HEK293 (cell line): ENCODE measurements around the gene KRTAP2-4.
A peak's percentile ranks its signal among the peaks of the same experiment; 100 is the strongest.
"Not testable (repeated sequence)": the region's sequence is repeated elsewhere in the genome, so short reads cannot be mapped to it uniquely, and the experiment has no call there.

ENCODE experiments used
- CTCF ChIA-PET: fragments of 350-600 bp; formaldehyde crosslinking; extraction: SDS; loops from one replicate; lab custom pipeline; 2021; ENCODE audit warnings: antibody characterized with exemption; lab: Yijun Ruan, JAX
- POLR2A ChIA-PET: fragments of 300-600 bp; formaldehyde crosslinking; extraction: SDS; loops from one replicate; lab custom pipeline; 2020; ENCODE audit warnings: antibody characterized with exemption, inconsistent platforms; lab: Yijun Ruan, JAX
- H3K27ac ChIP-seq: fragments of 200-500 bp; sonication (Bioruptor generic); 2 replicates; pipeline ENCODE4 v1.5.1; 2014; ENCODE audit warnings: low read depth, low read length, control low read depth, inconsistent platforms; ENCODE audit errors: extremely low read depth
- H3K36me3 ChIP-seq, 2 experiments: fragments of 200-500 bp in 1 of 2; sonication (Bioruptor generic) in 1 of 2; 1 replicate in 1 of 2; 2 replicates in 1 of 2; pipeline ENCODE4 v1.5.1; 2014 to 2017; ENCODE audit warnings: inconsistent platforms in 2 of 2, low read length in 2 of 2; ENCODE audit not compliant: control insufficient read depth in 2 of 2, insufficient read depth in 1 of 2
- H3K4me1 ChIP-seq: fragments of 200-500 bp; sonication (Bioruptor generic); 2 replicates; pipeline ENCODE4 v1.5.1; 2014; ENCODE audit warnings: mild to moderate bottlenecking, low read length, inconsistent platforms; ENCODE audit not compliant: control insufficient read depth, insufficient read depth
- H3K4me3 ChIP-seq: 2 replicates; pipeline ENCODE4 v1.5.1; 2011; ENCODE audit warnings: low read depth, mild to moderate bottlenecking, control low read depth, low read length, moderate library complexity
- H3K9me3 ChIP-seq: fragments of 200-500 bp; sonication (Bioruptor generic); 2 replicates; pipeline ENCODE4 v1.5.1; 2014; ENCODE audit warnings: low read depth, low read length, inconsistent platforms; ENCODE audit not compliant: control insufficient read depth, insufficient read depth
- MZF1 ChIP-seq: fragments of 450-650 bp; formaldehyde crosslinking; IDR thresholded peaks from 2 replicates; pipeline ENCODE4 v1.5.1; 2017; ENCODE audit warnings: missing biosample characterization, missing genetic modification characterization, borderline replicate concordance
- OVOL3 ChIP-seq: fragments of 450-650 bp; formaldehyde crosslinking; IDR thresholded peaks from 2 replicates; pipeline ENCODE4 v1.5.1; 2016; ENCODE audit warnings: missing biosample characterization, missing genetic modification characterization
- SCRT1 ChIP-seq: fragments of 450-650 bp; formaldehyde crosslinking; IDR thresholded peaks from 2 replicates; pipeline ENCODE4 v1.5.1; 2016; ENCODE audit warnings: missing biosample characterization, missing genetic modification characterization, borderline replicate concordance
- SCRT2 ChIP-seq: fragments of 450-650 bp; formaldehyde crosslinking; IDR thresholded peaks from 2 replicates; pipeline ENCODE4 v1.5.1; 2016; ENCODE audit warnings: missing biosample characterization, missing genetic modification characterization
- ZBTB11 ChIP-seq: fragments of 450-650 bp; formaldehyde crosslinking; conservative IDR thresholded peaks from 2 replicates; pipeline ENCODE4 v1.5.1; 2016; ENCODE audit warnings: low read depth, missing biosample characterization, missing genetic modification characterization
- ZBTB49 ChIP-seq: fragments of 450-650 bp; formaldehyde crosslinking; IDR thresholded peaks from 2 replicates; pipeline ENCODE4 v1.5.1; 2016; ENCODE audit warnings: missing biosample characterization, missing genetic modification characterization, low read depth
- ZNF184 ChIP-seq: fragments of 450-650 bp; IDR thresholded peaks from 2 replicates; pipeline ENCODE4 v1.5.1; 2018; ENCODE audit warnings: missing biosample characterization, mild to moderate bottlenecking, missing genetic modification characterization
- ZNF202 ChIP-seq: fragments of 450-650 bp; formaldehyde crosslinking; IDR thresholded peaks from 2 replicates; pipeline ENCODE4 v1.5.1; 2016; ENCODE audit warnings: missing biosample characterization, missing genetic modification characterization, borderline replicate concordance
- ZNF239 ChIP-seq: fragments of 450-650 bp; formaldehyde crosslinking; IDR thresholded peaks from 2 replicates; pipeline ENCODE4 v1.5.1; 2016; ENCODE audit warnings: missing biosample characterization, missing genetic modification characterization
- ZNF354C ChIP-seq: fragments of 450-650 bp; formaldehyde crosslinking; IDR thresholded peaks from 2 replicates; pipeline ENCODE4 v1.5.1; 2016; ENCODE audit warnings: missing biosample characterization, missing genetic modification characterization, low read depth, borderline replicate concordance
- ZNF558 ChIP-seq: fragments of 450-650 bp; formaldehyde crosslinking; IDR thresholded peaks from 2 replicates; pipeline ENCODE4 v1.5.1; 2016; ENCODE audit warnings: missing biosample characterization, missing genetic modification characterization
- ZNF776 ChIP-seq: fragments of 450-650 bp; formaldehyde crosslinking; IDR thresholded peaks from 2 replicates; pipeline ENCODE4 v1.5.0; 2017; ENCODE audit warnings: missing biosample characterization, missing genetic modification characterization, borderline replicate concordance

Gene KRTAP2-4

GRCh38 chr17:41107941-41108450, 42.3 kb upstream of the KRTAP2-4 start:
- TF ChIP-seq ZBTB11 (tag by site-specific recombination) (no peak), ZNF354C (tag by site-specific recombination) (no peak), OVOL3 (tag by site-specific recombination) (no peak), ZNF202 (no peak), ZNF558 (tag by site-specific recombination) (no peak), ZBTB49 (tag by site-specific recombination) (no peak), ZNF776 (tag by site-specific recombination) (no peak), MZF1 (tag by site-specific recombination) (no peak), ZNF239 (tag by site-specific recombination) (no peak), ZNF184 (tag by site-specific recombination) (no peak)
- Histone ChIP-seq H3K4me1 (no peaks in the 10 kb centered on the region), H3K9me3 (no peaks in the 10 kb centered on the region), H3K36me3 (no peaks in the 10 kb centered on the region), H3K27ac (no peak overlapping the region), H3K4me3 (no peak overlapping the region)
- POLR2A ChIA-PET: no interaction called here
- CTCF ChIA-PET: no interaction called here

GRCh38 chr17:41105347-41105746, 39.7 kb upstream of the KRTAP2-4 start, which contains the start of gene KRTAP4-9:
Gene KRTAP4-9, plus strand, starts transcription at chr17:41105389. Its CDS starts 0 bp downstream, at chr17:41105389.
- CTCF ChIA-PET, H3K9me3 ChIP-seq, POLR2A ChIA-PET: not testable (repeated sequence)
- TF ChIP-seq SCRT2 (tag by site-specific recombination): peak; percentile 67
- TF ChIP-seq SCRT1 (tag by site-specific recombination): peak; percentile 79; the same call in 1 of the 2 replicates
- TF ChIP-seq, all 188 proteins: peak for 2; not testable (repeated sequence) for 186
- H3K4me3 ChIP-seq, H3K4me1 ChIP-seq, H3K27ac ChIP-seq, H3K36me3 ChIP-seq: not testable (repeated sequence)

- H3K4me3 ChIP-seq, CTCF ChIA-PET, H3K36me3 ChIP-seq, POLR2A ChIA-PET, H3K9me3 ChIP-seq, H3K4me1 ChIP-seq, H3K27ac ChIP-seq: not testable (repeated sequence)
Measured at GRCh38 chr17:41104386-41105038, 38.8 kb upstream of the KRTAP2-4 start.
